Measurements from ENCODE around the gene SLC6A12.
"Not testable (repeated sequence)": the region's sequence is repeated elsewhere in the genome, so short reads cannot be mapped to it uniquely, and the experiment has no call there.

Gene SLC6A12

GRCh38 chr12:234019-234418 is 20.1 kb upstream of the SLC6A12 start:
- no peak for DNase-seq

- no peak for DNase-seq
Observed at GRCh38 chr12:233615-233968, 19.6 kb upstream of the SLC6A12 start.

- DNase-seq: no peak
Observed at GRCh38 chr12:232731-233614, 19.0 kb upstream of the SLC6A12 start.

- DNase-seq: peak; percentile 29
Observed at GRCh38 chr12:230925-231671, 17.1 kb upstream of the SLC6A12 start.

- no peak for DNase-seq
Observed at GRCh38 chr12:229441-230191, 15.7 kb upstream of the SLC6A12 start.

GRCh38 chr12:228846-229200 is 14.9 kb upstream of the SLC6A12 start:
- no peak for DNase-seq

GRCh38 chr12:227923-228845 is 14.2 kb upstream of the SLC6A12 start:
- no peak for DNase-seq

- DNase-seq: no peak
Observed at GRCh38 chr12:227286-227915, 13.4 kb upstream of the SLC6A12 start.

GRCh38 chr12:226401-226800 is 12.4 kb upstream of the SLC6A12 start:
- no peak for DNase-seq

GRCh38 chr12:225012-225411 is 11.1 kb upstream of the SLC6A12 start:
- no peak for DNase-seq

- no peak for DNase-seq
Observed at GRCh38 chr12:224330-224729, 10.4 kb upstream of the SLC6A12 start.

- DNase-seq: no peak
Observed at GRCh38 chr12:223841-224240, 9.9 kb upstream of the SLC6A12 start.

GRCh38 chr12:221736-222135 is 7.8 kb upstream of the SLC6A12 start:
- DNase-seq: no peak

- no peak for DNase-seq
Observed at GRCh38 chr12:220946-221550, 7.1 kb upstream of the SLC6A12 start.

GRCh38 chr12:220491-220890 is 6.5 kb upstream of the SLC6A12 start:
- DNase-seq: no peak

GRCh38 chr12:219891-220352 is 6.0 kb upstream of the SLC6A12 start:
- peak; percentile 77 for DNase-seq

GRCh38 chr12:218728-219590 is 5.0 kb upstream of the SLC6A12 start:
- no peak for DNase-seq

GRCh38 chr12:218221-218620 is 4.3 kb upstream of the SLC6A12 start:
- DNase-seq: no peak

GRCh38 chr12:217029-217428 is 3.1 kb upstream of the SLC6A12 start:
- not testable (repeated sequence) for DNase-seq

GRCh38 chr12:215116-215515 is 1.2 kb upstream of the SLC6A12 start:
- DNase-seq: no peak

Measured in NCI-H774 (cell line).